ENCODE results near the gene FUZ. TPM values are rescaled to one million over a fixed set of nuclear protein-coding genes. Genes with fewer than 3 reads are reported as not detected.
A peak's percentile ranks its signal among the peaks of the same experiment; 100 is the strongest.

Gene FUZ
- total RNA-seq, 3 donors from 2014 or later: 6.6 to 21.0 (median 11.9) TPM

DNA sequence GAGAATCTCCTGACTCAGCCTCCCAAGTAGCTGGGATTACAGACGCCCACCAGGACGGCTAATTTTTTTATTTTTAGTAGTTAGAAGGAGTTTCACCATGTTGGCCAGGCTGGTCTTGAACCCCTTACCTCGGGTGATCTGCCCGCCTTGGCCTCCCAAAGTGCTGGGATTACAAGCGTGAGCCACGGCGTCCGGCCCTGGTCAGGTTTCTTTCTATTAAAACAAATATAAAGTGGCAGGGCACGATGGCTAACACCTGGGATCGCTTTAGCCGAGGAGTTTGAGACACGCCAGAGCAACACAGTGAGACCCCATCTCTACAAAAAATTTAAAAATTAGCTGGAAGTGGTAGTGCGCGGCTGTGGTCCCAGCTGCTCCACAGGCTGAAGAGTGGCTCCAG lies 3.5 kb upstream of the FUZ start:
- TF ChIP-seq, protein P1, sequence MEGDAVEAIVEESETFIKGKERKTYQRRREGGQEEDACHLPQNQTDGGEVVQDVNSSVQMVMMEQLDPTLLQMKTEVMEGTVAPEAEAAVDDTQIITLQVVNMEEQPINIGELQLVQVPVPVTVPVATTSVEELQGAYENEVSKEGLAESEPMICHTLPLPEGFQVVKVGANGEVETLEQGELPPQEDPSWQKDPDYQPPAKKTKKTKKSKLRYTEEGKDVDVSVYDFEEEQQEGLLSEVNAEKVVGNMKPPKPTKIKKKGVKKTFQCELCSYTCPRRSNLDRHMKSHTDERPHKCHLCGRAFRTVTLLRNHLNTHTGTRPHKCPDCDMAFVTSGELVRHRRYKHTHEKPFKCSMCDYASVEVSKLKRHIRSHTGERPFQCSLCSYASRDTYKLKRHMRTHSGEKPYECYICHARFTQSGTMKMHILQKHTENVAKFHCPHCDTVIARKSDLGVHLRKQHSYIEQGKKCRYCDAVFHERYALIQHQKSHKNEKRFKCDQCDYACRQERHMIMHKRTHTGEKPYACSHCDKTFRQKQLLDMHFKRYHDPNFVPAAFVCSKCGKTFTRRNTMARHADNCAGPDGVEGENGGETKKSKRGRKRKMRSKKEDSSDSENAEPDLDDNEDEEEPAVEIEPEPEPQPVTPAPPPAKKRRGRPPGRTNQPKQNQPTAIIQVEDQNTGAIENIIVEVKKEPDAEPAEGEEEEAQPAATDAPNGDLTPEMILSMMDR (IDR thresholded peaks at IDR 0.05): no peak
- no peak for ATAC-seq
- intact Hi-C loops (cut with DNase I, micrococcal nuclease): no loop called here
- Histone ChIP-seq H3K4me3 (no peak overlapping the region), H3K9me3 (no peaks in the 10 kb centered on the region), H3K4me1 (ENCODE audit: low read depth) (peaks cover 18% of the 10 kb centered on the region), H3K36me3 (ENCODE audit: low read depth) (peaks cover 6% of the 10 kb centered on the region)
- DNase-seq: peak in 1 of 3 donors; percentile 33

DNA sequence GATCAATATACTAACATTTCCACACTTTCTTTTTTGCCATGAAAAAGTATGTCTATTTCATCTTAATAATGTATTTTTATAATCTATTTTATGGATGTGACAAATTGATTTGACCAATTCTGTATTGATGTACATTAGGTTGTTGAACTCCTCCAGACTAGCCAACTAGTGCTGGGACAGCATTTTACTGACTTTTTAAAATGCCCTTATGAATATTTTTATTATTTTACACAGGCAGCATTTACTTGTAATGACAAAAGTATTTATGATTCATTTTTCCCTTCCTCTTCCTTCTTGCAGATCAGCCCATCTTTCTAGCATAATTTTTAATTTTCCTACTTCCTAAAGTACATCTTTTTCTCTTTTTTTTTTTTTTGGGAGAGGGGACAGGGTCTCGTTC lies 918 bp upstream of the FUZ start:
- peaks cover 6% of the 10 kb centered on the region for H3K36me3 ChIP-seq (ENCODE audit: low read depth)
- DNase-seq: no peak
- H3K9me3 ChIP-seq: no peaks in the 10 kb centered on the region
- peaks cover 25% of the 10 kb centered on the region for H3K4me1 ChIP-seq (ENCODE audit: low read depth)
- no peak for ATAC-seq
- intact Hi-C loops (cut with DNase I, micrococcal nuclease): no loop called here
- H3K4me3 ChIP-seq: no peak overlapping the region
- TF ChIP-seq, protein P1 (IDR thresholded peaks at IDR 0.05): no peak

DNA sequence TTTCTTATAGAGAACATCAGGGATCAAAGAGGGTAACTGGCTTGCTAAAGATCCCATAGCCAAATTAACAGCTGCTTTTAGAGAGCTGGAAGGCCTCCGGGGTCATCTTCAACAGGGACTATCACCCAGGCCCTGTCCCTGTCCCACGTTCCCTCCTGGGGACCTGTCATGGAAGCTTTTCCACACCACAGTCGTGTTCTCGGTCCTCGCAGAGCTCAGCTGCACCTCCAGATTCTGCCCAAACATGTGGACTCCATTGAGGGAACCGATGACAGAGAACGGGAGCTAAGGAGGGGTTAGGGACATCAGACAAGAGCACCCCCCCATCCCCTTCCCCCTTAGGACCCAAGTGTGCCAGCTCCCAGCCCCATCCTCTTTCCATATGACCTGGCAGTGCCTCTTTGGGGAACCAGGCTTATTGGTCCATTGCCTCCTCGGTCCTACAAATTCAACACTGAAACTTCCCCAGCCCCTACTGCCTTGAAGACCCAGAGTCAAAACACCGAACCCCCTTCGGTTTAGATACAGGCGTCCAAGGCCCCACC lies 568 bp downstream of the FUZ start:
- Histone ChIP-seq H3K9me3 (no peaks in the 10 kb centered on the region), H3K36me3 (ENCODE audit: low read depth) (peaks cover 6% of the 10 kb centered on the region), H3K4me1 (ENCODE audit: low read depth) (peaks cover 22% of the 10 kb centered on the region), H3K4me3 (peak overlapping the region; percentile 42)
- DNase-seq (no peak), ATAC-seq (no peak)
- intact Hi-C loops (cut with DNase I, micrococcal nuclease): no loop called here
- TF ChIP-seq, protein P1 (IDR thresholded peaks at IDR 0.05): no peak

DNA sequence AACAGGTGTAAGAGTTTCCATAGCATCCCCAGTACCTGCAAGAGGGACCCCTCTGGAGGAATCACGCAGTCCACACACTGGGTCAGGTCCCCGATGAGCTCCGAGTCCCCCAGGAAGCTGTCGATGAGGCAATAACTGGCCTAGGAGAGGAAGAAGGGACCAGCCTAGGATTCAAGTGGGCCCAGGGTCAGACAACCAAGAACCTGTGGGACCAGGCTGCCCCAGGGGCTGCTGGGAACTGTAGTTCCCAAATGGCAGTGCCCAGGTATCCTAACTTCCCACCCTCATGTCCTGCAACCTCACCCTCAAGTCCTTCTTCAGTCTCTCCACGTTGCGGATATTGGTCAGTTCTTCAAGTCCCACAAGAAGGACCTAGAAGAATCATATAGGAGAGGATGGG lies 1.8 kb downstream of the FUZ start:
- H3K36me3 ChIP-seq (ENCODE audit: low read depth): peaks cover 6% of the 10 kb centered on the region
- TF ChIP-seq, protein P1 (IDR thresholded peaks at IDR 0.05): no peak
- H3K4me3 ChIP-seq: no peak overlapping the region
- ATAC-seq (no peak), DNase-seq (no peak)
- intact Hi-C loops (cut with DNase I, micrococcal nuclease): no loop called here
- H3K4me1 ChIP-seq (ENCODE audit: low read depth): peaks cover 16% of the 10 kb centered on the region
- no peaks in the 10 kb centered on the region for H3K9me3 ChIP-seq

DNA sequence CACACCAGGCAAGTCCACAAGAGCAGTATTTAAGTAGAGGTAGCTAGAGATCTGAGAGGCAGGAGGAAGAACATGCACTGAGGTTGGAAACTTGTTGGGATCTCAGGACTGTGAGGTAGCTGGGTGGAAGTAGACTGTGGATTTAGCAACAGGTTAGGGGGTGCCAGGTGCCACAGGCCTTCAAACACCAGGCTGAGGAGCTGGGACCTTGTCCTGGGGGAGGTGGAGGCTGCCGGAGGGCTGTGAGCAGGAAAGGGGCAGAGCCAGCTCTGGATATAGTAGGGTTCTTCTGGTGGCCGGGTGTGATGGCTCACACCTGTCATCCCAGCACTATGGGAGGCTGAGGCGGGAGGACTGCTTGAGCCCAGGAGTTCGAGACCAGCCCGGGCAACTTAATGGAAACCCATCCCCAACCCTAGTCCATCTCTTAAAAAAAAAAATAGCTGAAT lies 3.1 kb downstream of the FUZ start:
- ATAC-seq (no peak), DNase-seq (no peak)
- H3K4me3 ChIP-seq: no peak overlapping the region
- peaks cover 6% of the 10 kb centered on the region for H3K36me3 ChIP-seq (ENCODE audit: low read depth)
- H3K4me1 ChIP-seq (ENCODE audit: low read depth): peaks cover 16% of the 10 kb centered on the region
- intact Hi-C loops (cut with DNase I, micrococcal nuclease): no loop called here
- H3K9me3 ChIP-seq: no peaks in the 10 kb centered on the region
- TF ChIP-seq, protein P1 (IDR thresholded peaks at IDR 0.05): no peak
